ENCODE results near the gene HS3ST4. TPM values are rescaled to one million over a fixed set of nuclear protein-coding genes. Genes with fewer than 3 reads are reported as not detected.

HS3ST4 gene
- total and polyA plus RNA-seq, 2 experiments from 2014 or later = not detected

DNA sequence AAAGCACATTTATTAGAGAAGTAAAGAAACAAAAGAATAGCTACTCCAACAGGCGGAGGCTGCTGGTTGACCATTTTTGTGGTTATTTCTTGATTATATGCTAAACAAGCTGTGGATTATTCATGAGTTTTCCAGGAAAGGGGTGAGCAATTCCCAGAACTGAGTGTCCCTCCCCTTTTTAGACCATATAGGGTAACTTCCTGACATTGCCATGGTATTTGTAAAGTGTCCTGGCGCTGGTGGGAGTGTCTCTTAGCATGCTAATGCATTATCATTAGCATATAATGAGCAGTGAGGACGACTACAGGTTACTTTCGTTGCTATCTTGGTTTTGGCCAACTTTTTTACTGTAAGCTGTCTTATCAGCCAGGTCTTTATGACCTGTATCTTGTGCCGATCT, 12.2 kb upstream of the HS3ST4 start:
- TF ChIP-seq EZH2phosphoT487 (IDR thresholded peaks at IDR 0.05; ENCODE audit: insufficient read depth, low read depth) (no peak), EZH2 (IDR thresholded peaks at IDR 0.05; ENCODE audit: insufficient read depth, poor library complexity, severe bottlenecking) (no peak)
- Histone ChIP-seq H3K36me3 (ENCODE audit: low read depth) (no peaks in the 10 kb centered on the region), H3F3A (ENCODE audit: insufficient read depth) (no peaks in the 10 kb centered on the region), H4K20me1 (ENCODE audit: insufficient read depth) (no peaks in the 10 kb centered on the region), H3K27me3 (replicated peaks; ENCODE audit: insufficient read depth) (no peaks in the 10 kb centered on the region), H3K9ac (no peak overlapping the region), H3K4me2 (ENCODE audit: unreplicated experiment) (no peak overlapping the region), H2AFZ (no peak overlapping the region), H3K27ac (no peak overlapping the region), H3K4me3 (no peak overlapping the region), H3K9me3 (ENCODE audit: low read depth) (no peaks in the 10 kb centered on the region), H3K9me2 (ENCODE audit: insufficient read depth) (no peaks in the 10 kb centered on the region), H3K79me2 (ENCODE audit: insufficient read depth) (no peaks in the 10 kb centered on the region), H3K4me1 (ENCODE audit: insufficient read depth) (no peaks in the 10 kb centered on the region)
- 15 to 17% methylated on average over 5 of the region's 5 CpGs for WGBS, 2 experiments (ENCODE audit: low coverage in 1 of 2, low lambda C conversion rate in 2 of 2, missing lambda C conversion rate in 2 of 2)
- in situ Hi-C loops (cut with MboI) = no loop called here
- DNase-seq = no peak

DNA sequence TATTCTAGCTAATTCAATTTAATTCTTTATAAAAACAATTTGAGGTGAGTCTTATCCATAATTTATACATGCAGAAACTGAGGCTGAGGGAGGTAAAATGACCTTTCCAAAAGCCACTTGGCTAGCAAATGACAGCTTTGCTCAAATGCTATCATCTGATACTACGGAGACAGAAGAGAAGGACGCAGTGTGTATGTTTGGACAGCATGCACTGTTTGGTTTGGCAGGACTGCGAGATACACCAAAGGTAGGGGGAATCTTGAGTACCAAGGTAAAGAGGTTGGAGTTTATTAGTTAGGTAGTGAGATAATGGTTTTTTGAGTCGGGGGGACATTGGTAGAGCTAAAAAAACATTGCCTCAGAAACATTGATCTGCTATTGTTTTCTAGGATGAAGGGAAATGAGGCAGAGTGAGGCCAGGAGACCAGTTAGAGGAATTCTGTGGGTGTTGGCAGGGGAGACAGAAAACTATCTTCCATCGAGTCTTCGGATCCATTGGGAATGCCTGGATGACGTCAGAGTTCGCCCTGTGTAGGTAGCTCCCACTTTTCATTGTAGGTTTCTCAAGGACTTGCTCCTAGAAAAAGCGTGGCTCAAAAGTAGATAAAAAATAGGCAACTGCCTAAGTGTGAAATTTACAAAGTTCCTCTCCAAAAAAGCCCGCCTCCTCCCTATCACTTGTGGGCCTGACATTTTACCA, 2.5 kb upstream of the HS3ST4 start:
- Histone ChIP-seq H3K27me3 (replicated peaks; ENCODE audit: insufficient read depth) (peaks cover 44% of the 10 kb centered on the region), H3K4me3 (no peak overlapping the region), H3K9me2 (ENCODE audit: insufficient read depth) (no peaks in the 10 kb centered on the region), H3K4me2 (ENCODE audit: unreplicated experiment) (no peak overlapping the region), H3K9me3 (ENCODE audit: low read depth) (no peaks in the 10 kb centered on the region), H3K4me1 (ENCODE audit: insufficient read depth) (no peaks in the 10 kb centered on the region), H3F3A (ENCODE audit: insufficient read depth) (no peaks in the 10 kb centered on the region), H3K27ac (no peak overlapping the region), H3K9ac (no peak overlapping the region), H3K79me2 (ENCODE audit: insufficient read depth) (no peaks in the 10 kb centered on the region), H4K20me1 (ENCODE audit: insufficient read depth) (no peaks in the 10 kb centered on the region), H2AFZ (no peak overlapping the region), H3K36me3 (ENCODE audit: low read depth) (no peaks in the 10 kb centered on the region)
- TF ChIP-seq EZH2 (IDR thresholded peaks at IDR 0.05; ENCODE audit: insufficient read depth, poor library complexity, severe bottlenecking) = no peak
- no peak for TF ChIP-seq EZH2phosphoT487 (IDR thresholded peaks at IDR 0.05; ENCODE audit: insufficient read depth, low read depth)
- 34 to 35% methylated on average over 10 of the region's 10 CpGs for WGBS, 2 experiments (ENCODE audit: low coverage in 1 of 2, low lambda C conversion rate in 2 of 2, missing lambda C conversion rate in 2 of 2)
- in situ Hi-C loops (cut with MboI) = no loop called here
- no peak for DNase-seq

DNA sequence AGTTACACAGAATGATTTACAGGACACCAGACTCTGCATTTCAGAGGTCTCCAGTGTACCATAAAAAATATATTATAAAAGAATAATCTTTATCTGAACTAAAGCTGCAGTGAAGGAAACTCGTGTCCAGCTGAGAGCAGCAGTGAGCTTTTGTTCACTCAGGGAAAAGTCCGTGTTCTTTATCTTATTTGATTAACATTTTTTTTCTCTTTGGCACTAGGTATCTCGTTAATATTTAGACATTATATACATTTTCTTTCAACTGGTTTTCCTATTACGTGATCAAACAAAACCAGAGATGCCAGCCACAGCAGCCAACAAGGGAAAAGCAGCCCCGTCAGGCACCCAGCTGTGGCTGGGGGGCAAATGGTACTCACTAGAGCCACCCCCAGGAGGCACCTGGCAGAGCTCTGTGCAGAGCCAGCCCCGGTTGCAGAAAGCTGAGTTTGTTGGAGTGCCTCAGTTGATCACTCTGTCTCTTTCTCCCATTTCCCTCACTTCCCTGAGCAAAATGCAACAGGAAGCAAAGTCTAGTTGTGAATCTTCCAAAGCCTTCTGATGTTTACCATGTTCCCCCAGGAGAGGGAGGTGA, 1.1 kb upstream of the HS3ST4 start:
- H3K4me1 ChIP-seq (ENCODE audit: insufficient read depth) = no peaks in the 10 kb centered on the region
- H3F3A ChIP-seq (ENCODE audit: insufficient read depth) = no peaks in the 10 kb centered on the region
- in situ Hi-C loops (cut with MboI) = no loop called here
- H3K4me2 ChIP-seq (ENCODE audit: unreplicated experiment) = no peak overlapping the region
- no peaks in the 10 kb centered on the region for H4K20me1 ChIP-seq (ENCODE audit: insufficient read depth)
- H3K27ac ChIP-seq = no peak overlapping the region
- H3K4me3 ChIP-seq = no peak overlapping the region
- no peak overlapping the region for H2AFZ ChIP-seq
- no peaks in the 10 kb centered on the region for H3K79me2 ChIP-seq (ENCODE audit: insufficient read depth)
- no peak overlapping the region for H3K9ac ChIP-seq
- TF ChIP-seq EZH2 (IDR thresholded peaks at IDR 0.05; ENCODE audit: insufficient read depth, poor library complexity, severe bottlenecking) (no peak), EZH2phosphoT487 (IDR thresholded peaks at IDR 0.05; ENCODE audit: insufficient read depth, low read depth) (no peak)
- H3K27me3 ChIP-seq (replicated peaks; ENCODE audit: insufficient read depth) = peaks cover 58% of the 10 kb centered on the region
- no peaks in the 10 kb centered on the region for H3K36me3 ChIP-seq (ENCODE audit: low read depth)
- H3K9me2 ChIP-seq (ENCODE audit: insufficient read depth) = no peaks in the 10 kb centered on the region
- DNase-seq = no peak
- 8 to 11% methylated on average over 6 of the region's 6 CpGs for WGBS, 2 experiments (ENCODE audit: low coverage in 1 of 2, low lambda C conversion rate in 2 of 2, missing lambda C conversion rate in 2 of 2)
- H3K9me3 ChIP-seq (ENCODE audit: low read depth) = no peaks in the 10 kb centered on the region

DNA sequence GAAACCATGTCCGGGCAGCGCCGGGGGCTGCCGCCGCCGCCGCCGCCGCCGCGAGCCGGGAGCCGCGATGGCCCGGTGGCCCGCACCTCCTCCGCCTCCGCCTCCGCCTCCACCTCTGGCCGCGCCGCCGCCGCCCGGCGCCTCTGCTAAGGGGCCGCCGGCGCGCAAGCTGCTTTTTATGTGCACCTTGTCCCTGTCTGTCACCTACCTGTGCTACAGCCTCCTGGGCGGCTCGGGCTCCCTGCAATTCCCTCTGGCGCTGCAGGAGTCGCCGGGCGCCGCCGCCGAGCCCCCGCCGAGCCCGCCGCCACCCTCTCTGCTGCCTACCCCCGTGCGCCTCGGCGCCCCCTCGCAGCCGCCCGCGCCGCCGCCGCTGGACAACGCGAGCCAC, 587 bp downstream of the HS3ST4 start:
- Histone ChIP-seq H3K4me1 (ENCODE audit: insufficient read depth) (no peaks in the 10 kb centered on the region), H2AFZ (no peak overlapping the region), H3F3A (ENCODE audit: insufficient read depth) (no peaks in the 10 kb centered on the region), H3K9me2 (ENCODE audit: insufficient read depth) (no peaks in the 10 kb centered on the region), H3K9ac (no peak overlapping the region), H3K27me3 (replicated peaks; ENCODE audit: insufficient read depth) (peaks cover 66% of the 10 kb centered on the region), H4K20me1 (ENCODE audit: insufficient read depth) (no peaks in the 10 kb centered on the region), H3K4me3 (no peak overlapping the region), H3K36me3 (ENCODE audit: low read depth) (no peaks in the 10 kb centered on the region), H3K27ac (no peak overlapping the region), H3K4me2 (ENCODE audit: unreplicated experiment) (no peak overlapping the region), H3K79me2 (ENCODE audit: insufficient read depth) (no peaks in the 10 kb centered on the region), H3K9me3 (ENCODE audit: low read depth) (no peaks in the 10 kb centered on the region)
- WGBS, 2 experiments (ENCODE audit: low coverage in 1 of 2, low lambda C conversion rate in 2 of 2, missing lambda C conversion rate in 2 of 2) = 2% methylated on average over 51 of the region's 56 CpGs; no CpG with 5 or more reads in 1 of the 2 experiments
- in situ Hi-C loops (cut with MboI) = no loop called here
- peak; percentile 9 for DNase-seq
- no peak for TF ChIP-seq EZH2 (IDR thresholded peaks at IDR 0.05; ENCODE audit: insufficient read depth, poor library complexity, severe bottlenecking)
- TF ChIP-seq EZH2phosphoT487 (IDR thresholded peaks at IDR 0.05; ENCODE audit: insufficient read depth, low read depth) = no peak
